GM19023 (cell line): Measurements from ENCODE around the gene FH.

Experiments used
- ATAC-seq: cut with Tn5 transposase; IDR thresholded peaks from one replicate; pipeline ENCODE4 v1.9.1; 2021; ENCODE audit warnings: mild to moderate bottlenecking, moderate library complexity; ENCODE audit not compliant: unreplicated experiment

FH gene

GRCh38 chr1:241460098-241460873, 59.3 kb downstream of the FH start:
- ATAC-seq = no peak

GRCh38 chr1:241459186-241459802, 60.3 kb downstream of the FH start:
- ATAC-seq = no peak

GRCh38 chr1:241457421-241457820, 62.1 kb downstream of the FH start:
- no peak for ATAC-seq

GRCh38 chr1:241456743-241457142, 62.8 kb downstream of the FH start:
- ATAC-seq = no peak

- no peak for ATAC-seq
Observed at GRCh38 chr1:241453732-241454131, 65.8 kb downstream of the FH start.

- ATAC-seq = no peak
Observed at GRCh38 chr1:241451956-241452355, 67.6 kb downstream of the FH start.
